GM04504 (cell line): ENCODE data around the gene CNKSR3.
A peak's percentile ranks its signal among the peaks of the same experiment; 100 is the strongest.
"Not testable (repeated sequence)": the region's sequence is repeated elsewhere in the genome, so short reads cannot be mapped to it uniquely, and the experiment has no call there.

Experiments used
- DNase-seq: peaks from one replicate; pipeline ENCODE4 v3.0.0-alpha.2; 2012; ENCODE audit warnings: low read depth

CNKSR3 gene

GRCh38 chr6:154510144-154510905 is at the start of gene CNKSR3:
CNKSR3 (minus strand) TSS chr6:154510685; CDS start chr6:154510114, 571 bp downstream.
- peak; percentile 88 for DNase-seq

- no peak for DNase-seq
Observed at GRCh38 chr6:154558984-154559383, 48.5 kb upstream of the CNKSR3 start.

DNA sequence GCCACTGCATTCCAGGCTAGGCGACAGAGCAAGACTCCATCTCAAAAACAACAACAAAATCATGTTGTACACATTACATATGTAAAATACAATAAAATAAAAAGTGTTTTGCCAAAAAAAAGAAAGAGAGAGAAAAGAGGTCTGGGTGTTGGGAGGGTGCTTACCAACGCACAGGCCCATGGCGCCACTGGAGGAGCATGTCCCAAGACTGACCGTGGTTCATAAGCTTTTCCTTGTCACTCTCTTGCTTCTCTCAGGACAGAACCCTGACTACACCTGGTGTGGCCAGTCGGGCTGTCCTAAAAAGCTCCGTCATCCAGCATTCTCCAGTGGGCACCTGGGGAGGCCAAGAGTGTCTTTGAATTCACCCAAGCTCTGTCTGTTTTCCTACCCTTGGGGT is 48.0 kb upstream of the CNKSR3 start:
- no peak for DNase-seq

- no peak for DNase-seq
Observed at GRCh38 chr6:154555073-154555677, 44.7 kb upstream of the CNKSR3 start.

DNA sequence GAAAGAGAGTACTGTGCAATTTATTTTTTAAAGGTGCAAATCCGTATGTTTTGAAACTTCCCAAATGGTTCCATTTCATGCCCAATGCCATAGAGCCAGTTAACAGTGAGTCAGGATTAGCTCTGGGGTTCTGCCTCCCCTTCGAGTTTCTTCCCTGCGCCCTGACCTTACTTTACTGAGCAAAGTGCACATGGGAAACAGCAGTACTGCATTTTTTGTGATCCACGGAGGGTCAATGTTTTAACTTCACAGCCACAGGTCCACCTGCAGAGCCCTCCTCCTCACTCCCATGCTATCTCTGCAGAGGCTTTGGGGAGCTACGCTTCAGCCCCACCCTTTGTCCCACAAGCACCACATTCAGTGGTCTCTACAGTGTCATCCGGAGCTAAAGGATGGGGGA is 44.0 kb upstream of the CNKSR3 start:
- no peak for DNase-seq

GRCh38 chr6:154550779-154551178 is 40.3 kb upstream of the CNKSR3 start:
- no peak for DNase-seq

DNA sequence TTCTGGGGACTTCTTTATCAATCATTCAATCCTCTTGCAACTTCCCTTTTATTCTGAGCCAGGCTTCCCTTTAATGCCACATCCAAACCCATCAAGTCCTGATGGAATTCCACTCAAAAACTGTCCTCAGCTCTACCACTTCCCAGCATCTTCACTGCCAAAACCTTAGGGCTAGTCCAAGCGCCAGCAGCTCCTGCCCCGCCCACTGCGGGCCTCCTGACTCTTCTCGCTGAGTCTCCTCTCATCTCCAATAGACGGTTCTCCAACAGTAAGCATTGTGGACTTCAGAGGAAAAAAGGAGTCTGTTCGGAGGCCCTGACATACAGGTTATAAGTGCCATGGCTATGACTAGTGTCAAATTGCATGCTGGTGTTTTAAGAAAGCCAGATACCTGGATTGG is 38.7 kb upstream of the CNKSR3 start:
- no peak for DNase-seq

- DNase-seq = no peak
Observed at GRCh38 chr6:154548130-154548830, 37.8 kb upstream of the CNKSR3 start.

DNA sequence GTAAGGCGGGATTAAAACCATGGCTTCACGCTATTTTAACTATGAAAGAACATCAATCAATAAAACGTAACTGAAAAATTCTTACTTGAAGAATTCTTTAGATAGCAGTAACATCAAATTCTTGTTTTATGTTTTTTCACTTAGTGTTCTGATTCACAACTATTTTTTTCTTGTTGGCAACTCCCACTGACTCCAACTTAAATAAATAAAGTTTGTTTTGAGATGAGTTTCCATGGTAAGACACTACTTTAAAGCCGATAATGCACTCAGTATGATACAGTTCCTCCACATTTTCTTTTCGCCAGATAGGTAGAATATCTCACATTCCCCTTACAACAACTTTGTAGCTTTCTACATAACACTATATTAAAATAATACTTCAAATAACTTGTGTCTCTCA is 33.1 kb upstream of the CNKSR3 start:
- DNase-seq = no peak

DNA sequence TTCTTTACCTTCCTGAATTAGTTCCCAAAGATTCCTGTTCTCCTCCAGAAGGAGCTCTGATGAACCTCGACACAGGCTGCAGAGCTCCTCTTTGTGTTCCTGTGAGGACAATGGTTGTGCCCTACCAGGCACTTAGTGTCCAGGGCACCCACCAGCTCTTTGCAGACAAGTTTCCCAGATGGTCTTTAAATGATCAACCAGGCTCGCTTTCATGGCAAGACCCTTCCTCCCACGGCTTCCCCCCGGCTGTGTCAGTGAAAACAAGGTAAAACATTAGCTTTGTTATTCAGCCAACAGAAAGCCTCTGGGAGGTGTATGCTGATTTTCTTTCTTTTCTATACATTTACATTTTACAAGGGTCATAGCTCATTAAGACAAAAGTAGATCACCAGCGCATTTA is 32.3 kb upstream of the CNKSR3 start:
- no peak for DNase-seq

DNA sequence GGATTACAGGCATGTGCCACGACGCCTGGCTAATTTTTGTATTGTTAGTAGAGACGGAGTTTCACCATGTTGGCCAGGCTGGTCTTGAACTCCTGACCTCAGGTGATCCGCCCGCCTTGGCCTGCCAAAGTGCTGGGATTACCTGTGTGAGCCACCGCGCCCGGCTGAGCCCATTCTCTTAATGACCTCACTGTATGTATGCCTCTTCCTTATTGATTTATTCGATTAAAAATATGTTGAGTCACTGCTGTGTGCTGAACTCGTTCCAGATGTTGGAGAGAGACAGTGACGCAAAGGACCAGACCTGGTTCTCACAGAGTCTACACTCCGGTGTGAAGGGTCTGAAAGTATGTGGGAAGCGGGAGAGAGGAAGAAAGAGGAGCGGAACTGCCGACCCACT is 31.4 kb upstream of the CNKSR3 start:
- not testable (repeated sequence) for DNase-seq

GRCh38 chr6:154539593-154540269 is 29.2 kb upstream of the CNKSR3 start:
- no peak for DNase-seq

DNA sequence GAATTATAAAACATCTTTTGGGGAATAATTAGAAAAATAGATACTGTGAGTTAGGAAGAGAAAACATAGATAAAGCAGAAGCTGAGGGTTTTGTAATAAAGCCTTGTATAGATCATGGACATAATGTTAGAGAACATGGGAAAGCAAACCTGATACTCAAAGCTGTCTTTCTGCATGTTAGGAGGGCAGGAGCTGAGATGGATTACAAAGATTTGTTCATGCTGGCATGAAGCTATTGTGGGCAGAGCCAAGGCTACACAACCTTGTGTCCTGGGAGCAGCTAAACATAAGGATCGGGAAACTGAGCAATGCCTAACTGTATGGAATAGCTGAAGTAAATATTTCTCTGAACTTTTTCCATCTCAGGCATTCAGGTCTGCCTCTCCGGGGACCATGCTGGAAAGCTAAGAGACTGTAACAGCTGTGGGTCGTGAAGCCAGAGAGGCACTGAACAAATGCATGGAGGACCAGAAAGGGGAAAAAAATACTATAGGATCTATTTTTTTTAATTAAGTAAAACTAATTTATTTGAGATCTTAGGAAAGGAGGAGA is 28.2 kb upstream of the CNKSR3 start:
- DNase-seq = no peak

- no peak for DNase-seq
Observed at GRCh38 chr6:154537511-154538325, 27.2 kb upstream of the CNKSR3 start.

DNA sequence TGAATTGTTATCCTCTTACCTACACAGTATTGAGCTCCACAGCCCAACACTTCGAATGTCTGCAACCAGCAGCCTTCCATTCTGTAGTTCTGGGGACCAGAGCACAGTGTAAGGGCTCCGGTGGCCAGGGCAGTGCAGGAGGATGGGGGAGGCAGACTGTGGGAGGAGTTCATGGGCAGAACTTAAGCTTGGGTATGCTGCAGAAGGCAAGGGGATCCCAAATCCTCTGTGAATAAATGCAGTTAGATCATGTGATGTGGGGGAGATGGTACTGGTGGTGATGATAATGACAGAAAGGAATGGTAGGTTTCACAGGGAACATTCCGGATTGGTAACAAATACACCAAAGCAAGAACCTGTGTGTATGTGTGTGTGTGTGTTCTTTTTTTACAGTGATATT is 26.5 kb upstream of the CNKSR3 start:
- DNase-seq = no peak

GRCh38 chr6:154536255-154536654 is 25.8 kb upstream of the CNKSR3 start:
- no peak for DNase-seq

- DNase-seq = no peak
Observed at GRCh38 chr6:154535851-154536250, 25.4 kb upstream of the CNKSR3 start.

GRCh38 chr6:154535147-154535546 is 24.7 kb upstream of the CNKSR3 start:
- DNase-seq = no peak

DNA sequence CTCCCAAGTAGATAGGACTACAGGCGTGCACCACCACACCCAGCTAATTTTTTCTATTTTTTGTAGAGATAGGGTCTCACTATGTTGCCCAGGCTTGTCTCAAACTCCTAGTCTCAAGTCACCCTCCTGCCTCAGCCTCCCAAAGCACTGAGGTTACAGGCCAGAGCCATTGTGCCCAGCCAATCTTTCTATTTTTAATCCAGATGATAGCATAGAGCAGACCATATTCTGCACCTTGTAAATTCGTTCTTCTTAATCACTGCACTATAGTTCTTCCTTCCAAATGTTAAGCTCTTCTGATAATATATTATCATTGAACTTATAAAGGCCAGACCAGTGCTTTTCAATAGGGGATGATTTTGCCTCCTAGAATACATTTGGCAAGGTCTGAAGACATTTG is 24.0 kb upstream of the CNKSR3 start:
- no peak for DNase-seq

GRCh38 chr6:154532426-154532825 is 21.9 kb upstream of the CNKSR3 start:
- no peak for DNase-seq

DNA sequence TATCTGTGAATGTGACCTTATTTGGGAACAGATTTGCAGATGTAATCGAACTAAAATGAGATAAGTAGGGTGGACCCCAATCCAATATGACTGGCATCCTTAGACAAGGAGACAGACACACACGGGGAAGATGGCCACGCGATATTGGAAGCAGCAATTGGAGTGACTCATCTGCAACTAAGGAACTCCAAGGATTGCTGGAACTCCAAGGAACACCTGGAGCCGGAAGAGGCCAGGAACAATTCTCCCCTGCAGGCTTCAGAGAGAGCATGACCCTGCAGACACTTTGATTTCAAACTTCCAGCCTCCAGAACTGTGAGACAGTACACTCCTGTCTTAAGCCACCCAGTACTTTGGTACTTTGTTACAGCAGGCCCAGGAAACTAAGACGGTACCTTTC is 19.5 kb upstream of the CNKSR3 start:
- no peak for DNase-seq
